Measurements from ENCODE around the gene CFAP52.

DNA sequence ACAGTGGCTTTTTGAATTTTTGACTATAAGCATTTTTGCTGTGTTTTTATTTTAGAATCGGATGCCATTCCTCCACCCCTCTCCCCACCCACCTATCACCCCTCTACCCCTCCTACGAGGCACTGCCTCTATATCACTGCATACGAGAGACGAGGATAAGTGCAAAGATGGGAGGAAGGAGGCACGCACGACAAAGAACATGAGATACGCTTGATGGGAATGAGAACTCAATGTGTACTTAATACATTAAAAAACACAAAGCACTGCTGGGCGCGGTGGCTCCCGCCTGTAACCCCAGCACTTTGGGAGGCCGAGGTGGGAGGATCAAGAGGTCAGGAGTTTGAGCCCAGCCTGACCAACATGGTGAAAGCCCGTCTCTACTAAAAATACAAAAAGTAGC, 60.1 kb downstream of the CFAP52 start:
- TF ChIP-seq POLR2A (IDR thresholded peaks at IDR 0.05), result no peak
- TF ChIP-seq, protein P1, sequence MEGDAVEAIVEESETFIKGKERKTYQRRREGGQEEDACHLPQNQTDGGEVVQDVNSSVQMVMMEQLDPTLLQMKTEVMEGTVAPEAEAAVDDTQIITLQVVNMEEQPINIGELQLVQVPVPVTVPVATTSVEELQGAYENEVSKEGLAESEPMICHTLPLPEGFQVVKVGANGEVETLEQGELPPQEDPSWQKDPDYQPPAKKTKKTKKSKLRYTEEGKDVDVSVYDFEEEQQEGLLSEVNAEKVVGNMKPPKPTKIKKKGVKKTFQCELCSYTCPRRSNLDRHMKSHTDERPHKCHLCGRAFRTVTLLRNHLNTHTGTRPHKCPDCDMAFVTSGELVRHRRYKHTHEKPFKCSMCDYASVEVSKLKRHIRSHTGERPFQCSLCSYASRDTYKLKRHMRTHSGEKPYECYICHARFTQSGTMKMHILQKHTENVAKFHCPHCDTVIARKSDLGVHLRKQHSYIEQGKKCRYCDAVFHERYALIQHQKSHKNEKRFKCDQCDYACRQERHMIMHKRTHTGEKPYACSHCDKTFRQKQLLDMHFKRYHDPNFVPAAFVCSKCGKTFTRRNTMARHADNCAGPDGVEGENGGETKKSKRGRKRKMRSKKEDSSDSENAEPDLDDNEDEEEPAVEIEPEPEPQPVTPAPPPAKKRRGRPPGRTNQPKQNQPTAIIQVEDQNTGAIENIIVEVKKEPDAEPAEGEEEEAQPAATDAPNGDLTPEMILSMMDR (IDR thresholded peaks at IDR 0.05), result no peak
- no peak for TF ChIP-seq EP300 (IDR thresholded peaks at IDR 0.05)
- no peak for TF ChIP-seq POLR2AphosphoS5 (IDR thresholded peaks at IDR 0.05)

All from sigmoid colon (tissue), 4 donors.